Endometrial microvascular endothelial cells (primary cell): Measurements from ENCODE around the gene ZNF697. TPM values are rescaled to one million over a fixed set of nuclear protein-coding genes. Genes with fewer than 3 reads are reported as not detected.
"Not testable (repeated sequence)": the region's sequence is repeated elsewhere in the genome, so short reads cannot be mapped to it uniquely, and the experiment has no call there.

Source experiments
- in situ Hi-C: cut with HindIII; loops from 2 replicates; pipeline ENCODE4 v1.10.0; 2017; ENCODE audit warnings: low sequenced_read_pairs, low pct_unique_long_range_greater_than_20kb; ENCODE audit errors: inconsistent ontology term
- total RNA-seq: library from RNA; depleted of rRNA; stranded (reverse); fragments of >200 nt; gene quantifications from one replicate; pipeline ENCODE4 v1.2.3, GENCODE V29; 2015; ENCODE audit errors: inconsistent ontology term

Gene ZNF697
- total RNA-seq = 12.1 TPM

DNA sequence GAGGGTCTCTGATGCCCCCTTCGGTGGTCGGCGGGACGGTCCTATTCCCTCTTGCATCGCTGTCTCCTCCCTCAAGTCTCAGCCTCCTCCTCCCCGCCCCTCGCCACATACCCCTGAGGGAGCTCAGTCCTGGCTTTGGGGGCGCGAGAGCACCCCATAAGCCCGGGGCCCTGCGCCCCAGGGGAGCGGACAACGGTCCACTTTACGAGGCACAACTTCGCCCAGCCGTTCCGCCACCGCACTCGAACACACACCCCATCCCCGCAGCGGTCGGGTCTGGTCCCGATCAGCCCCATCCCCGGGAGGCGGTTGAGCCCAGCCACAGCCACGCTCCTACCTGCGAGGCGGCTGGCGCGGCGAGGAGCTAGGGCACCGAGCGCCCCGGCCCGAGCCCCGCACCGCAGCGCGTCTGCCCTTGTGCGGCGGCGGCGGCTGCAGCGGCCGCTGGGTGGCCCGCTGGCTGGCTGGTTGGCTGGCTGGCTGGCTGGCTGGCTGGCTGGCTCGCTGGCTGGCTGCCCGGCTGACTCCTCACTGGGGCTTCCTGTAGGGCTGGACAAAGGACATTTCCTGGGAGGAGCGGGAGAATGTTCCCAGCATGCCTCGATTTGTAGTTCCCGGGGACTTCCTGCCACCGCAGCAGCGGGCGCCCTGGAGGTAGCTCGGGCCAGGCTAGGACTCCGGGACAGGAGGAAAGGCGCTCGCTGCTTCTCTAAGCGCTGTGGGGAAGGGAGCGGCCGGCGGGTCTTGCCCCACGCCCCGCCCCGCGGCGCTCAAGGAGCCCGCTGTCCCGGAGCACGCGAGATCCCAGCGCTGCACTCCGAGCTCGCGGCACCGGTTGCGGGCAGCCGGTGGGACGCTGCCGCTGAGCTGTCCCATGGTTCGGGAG is at the start of gene ZNF697:
ZNF697 (minus strand) TSS at position 533 of the 886 bp plus-strand sequence. CDS start 22,166 bp downstream, outside the sequence.
- in situ Hi-C loops = no loop called here

DNA sequence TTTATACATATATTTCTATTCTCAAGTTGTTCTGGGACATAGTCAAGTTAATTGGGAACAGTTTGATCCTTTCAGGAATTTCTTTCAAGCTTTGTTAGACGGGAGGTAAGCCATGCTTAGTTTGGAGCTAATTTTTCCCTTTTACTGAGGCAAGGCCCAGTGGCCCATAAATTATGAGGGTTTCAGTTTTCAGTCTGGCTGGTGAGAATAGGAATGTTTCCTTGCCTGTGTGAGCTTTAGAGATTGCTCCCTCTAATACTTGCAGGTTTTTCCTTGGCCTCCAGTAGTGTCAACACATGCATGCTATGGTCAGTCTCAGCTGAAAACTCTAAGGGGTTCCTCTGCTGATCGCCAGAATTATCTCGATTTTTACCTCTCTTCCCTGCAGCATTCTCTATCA is 49.5 kb upstream of the ZNF697 start:
- in situ Hi-C loops = no loop called here

DNA sequence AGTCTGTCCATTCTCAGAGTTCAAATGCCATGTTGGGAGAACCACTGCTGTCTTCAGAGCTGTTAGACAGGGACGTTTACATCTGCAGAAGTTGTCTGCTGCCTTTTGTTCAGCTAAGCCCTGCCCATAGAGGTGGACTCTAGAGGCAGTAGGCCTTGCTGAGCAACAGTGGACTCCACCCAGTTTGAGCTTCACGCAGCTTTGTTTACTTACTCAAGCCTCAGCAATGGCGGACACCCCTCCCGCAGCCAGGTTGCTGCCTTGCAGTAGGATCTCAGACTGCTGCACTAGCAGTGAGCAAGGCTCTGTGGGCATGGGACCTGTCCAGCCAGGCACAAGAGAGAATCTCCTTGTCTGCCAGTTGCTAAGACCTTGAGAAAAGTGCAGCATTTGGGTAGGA is 48.8 kb upstream of the ZNF697 start:
- in situ Hi-C loops = not testable (repeated sequence)

DNA sequence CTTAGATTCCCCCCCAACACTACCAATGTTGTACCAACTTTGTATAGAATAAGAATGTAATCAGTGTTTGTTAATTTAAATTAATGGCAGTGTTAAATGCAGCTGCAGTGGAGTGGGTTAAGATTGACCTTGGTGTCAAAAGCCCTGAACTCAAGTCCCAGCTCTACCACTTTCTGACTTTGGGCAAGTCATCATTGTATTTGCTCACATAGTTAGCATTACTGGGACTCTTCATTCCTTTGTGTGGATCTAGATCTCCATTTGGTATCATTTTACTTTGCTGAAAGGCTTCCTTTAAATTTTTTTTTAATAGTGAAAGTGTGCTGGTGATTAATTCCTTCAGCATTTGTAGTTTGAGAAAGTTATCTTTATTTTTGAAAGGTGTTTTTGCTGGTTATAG is 41.4 kb upstream of the ZNF697 start:
- in situ Hi-C loops = no loop called here

DNA sequence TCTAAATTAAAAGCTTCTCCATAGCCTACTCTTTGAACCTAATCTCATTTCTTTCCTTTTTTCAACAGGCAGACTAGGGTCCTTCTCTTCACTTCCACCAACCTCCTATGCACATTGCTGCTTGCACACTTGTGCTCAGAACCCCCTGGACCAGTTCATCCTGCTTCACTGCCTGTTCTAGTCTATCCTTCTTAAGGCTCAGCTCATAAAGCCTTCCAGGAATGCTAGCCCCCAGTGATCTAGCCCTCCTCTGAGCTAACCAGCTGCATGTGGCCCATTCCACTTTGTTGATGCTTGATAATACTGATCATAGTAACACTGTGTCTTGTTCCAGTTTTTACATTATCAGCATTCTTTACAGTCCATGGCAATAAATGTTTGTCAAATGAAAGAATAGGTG is 40.7 kb upstream of the ZNF697 start:
- in situ Hi-C loops = no loop called here

DNA sequence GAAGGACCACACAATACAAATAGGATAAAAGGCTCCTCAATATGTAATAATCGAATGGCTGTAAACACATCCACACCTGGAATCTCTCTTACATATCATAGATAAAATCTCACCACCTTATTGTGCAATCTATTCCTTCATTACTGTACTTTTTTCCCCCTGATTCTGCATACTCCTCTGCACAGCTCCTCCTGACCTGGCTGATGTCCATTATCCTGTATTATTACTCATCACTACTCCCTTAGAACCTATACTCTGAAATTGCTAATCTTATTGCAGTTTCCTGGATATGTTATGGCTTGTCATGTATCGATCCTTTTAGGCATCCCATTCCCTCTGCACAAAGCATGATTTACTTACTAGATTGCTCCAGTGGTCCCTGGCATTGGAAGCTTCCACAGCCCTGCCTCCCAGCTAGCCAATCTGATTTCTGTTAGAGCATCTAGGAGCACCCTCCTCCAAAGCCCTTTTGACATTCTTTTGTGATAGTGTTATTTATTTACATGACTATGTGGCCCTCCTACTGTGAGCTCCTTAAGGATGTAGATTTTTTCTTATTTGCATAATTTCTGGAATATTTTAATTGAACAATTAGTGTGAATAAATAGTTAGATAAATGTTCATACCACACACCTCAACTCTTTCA is 39.5 kb upstream of the ZNF697 start:
- in situ Hi-C loops = no loop called here

DNA sequence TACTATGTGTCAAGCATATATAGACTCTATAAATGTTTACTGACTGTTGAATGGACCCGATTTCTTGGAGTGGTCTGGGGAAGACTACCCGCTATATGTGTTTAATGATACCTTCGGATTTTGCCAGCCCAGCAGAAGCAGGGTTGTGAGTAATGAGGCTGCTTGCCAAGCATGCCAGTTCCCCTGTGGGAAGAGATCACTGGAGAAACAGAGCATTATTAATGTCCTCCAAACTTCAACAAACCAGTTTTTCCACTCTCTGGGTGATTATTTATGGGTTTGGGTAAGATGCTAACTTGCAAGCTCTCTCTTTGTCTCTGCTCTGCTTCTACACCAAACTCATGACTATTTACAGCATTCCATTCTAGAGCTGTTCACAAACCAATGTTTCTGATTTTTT is 38.6 kb upstream of the ZNF697 start:
- in situ Hi-C loops = no loop called here

DNA sequence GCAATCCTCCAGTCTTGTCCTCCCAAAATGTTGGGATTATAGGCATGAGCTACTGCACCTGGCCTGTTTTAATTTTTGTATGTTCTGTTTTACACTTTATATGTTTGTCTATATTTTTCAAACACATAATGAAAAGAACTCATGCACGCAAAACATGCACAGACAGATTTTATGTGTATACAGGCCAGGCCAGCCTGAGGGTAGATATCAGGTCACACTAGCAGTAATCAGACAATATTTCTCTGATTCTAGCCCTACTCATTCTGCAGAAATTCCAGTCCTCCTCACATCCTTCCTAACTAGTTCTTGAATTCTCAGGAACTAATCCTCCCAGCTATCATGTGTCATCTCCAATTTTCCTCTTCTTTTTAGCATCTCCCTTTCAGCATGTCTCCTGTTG is 35.8 kb upstream of the ZNF697 start:
- in situ Hi-C loops = no loop called here

DNA sequence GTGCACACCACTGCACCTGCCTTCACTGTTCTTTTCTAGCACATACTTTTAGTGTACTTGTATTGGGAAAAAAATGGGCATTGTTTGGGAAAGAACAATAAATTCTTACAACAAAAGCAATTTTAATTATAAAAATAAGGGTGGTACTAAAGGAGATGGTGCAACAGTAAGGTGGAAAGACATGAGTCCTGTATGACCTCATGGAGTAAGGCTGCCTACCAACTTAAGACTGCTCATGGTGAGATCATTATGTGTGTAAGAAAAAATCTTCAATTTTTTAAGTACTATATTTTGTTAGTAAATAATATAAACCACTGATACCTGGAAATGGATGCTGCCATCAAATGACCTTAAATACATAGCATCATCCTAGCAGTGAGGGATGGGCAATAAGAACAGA is 34.1 kb upstream of the ZNF697 start:
- in situ Hi-C loops = no loop called here

DNA sequence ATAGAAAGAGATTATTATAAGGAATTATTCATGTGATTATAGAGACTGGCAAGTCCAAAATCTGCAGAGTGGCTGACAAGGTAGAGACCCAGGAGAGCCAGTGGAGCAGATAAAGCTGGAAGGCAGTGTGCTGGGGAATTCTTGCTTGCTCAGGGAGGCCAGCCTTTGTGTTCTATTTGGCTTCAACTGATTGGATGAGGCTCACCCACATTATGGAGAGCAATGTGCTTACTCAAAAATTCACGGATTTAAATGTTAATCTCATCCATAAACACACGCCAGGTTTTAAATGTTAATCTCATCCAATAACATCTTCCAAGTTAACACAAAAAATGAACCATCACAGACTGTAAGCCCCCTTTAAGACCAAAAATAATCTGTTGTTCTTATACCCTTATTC is 33.5 kb upstream of the ZNF697 start:
- in situ Hi-C loops = no loop called here

DNA sequence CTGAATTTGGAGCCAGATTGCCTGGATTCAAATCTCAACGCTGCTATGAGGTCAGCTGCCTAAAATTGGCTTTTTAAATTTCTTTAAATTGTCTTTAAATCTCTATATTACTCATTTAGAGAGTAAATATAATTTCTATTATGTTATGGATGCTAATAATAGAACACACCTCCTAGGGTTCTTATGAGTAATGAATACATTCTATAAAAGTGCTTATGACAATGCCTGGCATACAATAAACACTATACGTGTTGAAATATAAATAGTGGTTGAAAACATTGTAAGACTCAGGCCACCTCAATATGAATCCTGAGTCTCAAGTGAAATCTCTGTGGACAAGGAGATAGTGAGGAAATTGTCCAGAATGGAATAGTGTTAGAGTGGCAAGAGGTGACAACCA is 32.7 kb upstream of the ZNF697 start:
- in situ Hi-C loops = no loop called here

DNA sequence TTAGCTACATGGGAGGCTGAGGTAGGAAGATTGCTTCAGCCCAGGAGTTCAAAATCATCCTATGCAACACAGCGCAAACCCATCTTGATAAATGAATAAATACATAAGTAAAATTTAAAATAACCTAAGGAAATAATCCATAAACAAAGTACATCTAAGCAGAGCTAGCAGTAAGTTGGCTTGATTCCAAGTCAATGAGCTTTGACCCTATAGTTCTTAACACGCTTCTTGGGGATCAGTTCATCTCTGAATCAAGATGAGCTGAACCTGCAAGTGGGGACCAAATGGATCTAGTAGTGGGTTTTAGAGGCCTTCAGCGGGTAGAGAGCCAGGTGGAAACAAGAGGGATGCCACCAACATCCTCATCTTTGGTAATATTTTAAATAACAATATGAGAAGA is 32.1 kb upstream of the ZNF697 start:
- in situ Hi-C loops = no loop called here

DNA sequence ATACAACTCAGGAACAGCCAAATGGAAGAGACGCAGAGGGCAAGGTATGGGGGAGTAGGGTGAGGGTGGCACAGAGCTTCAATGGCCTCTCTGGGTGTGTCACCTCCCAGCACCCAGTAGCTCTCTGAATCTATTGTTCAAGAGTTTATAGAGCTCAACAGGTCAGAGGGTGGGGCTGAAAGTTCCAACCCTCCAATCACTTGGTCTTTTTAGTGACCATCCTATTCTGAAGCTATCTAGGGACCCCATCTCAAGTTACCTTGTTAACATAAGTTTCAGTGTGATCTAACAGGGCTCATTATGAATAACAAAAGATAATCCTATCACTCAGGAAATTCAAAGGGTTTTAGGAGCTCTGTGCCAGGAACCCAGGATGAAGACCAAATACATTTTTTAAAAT is 31.2 kb upstream of the ZNF697 start:
- in situ Hi-C loops = loop anchor here (10.0 kb wide), 1 partner anchor 46 kb away; no protein-coding TSS in a partner anchor

DNA sequence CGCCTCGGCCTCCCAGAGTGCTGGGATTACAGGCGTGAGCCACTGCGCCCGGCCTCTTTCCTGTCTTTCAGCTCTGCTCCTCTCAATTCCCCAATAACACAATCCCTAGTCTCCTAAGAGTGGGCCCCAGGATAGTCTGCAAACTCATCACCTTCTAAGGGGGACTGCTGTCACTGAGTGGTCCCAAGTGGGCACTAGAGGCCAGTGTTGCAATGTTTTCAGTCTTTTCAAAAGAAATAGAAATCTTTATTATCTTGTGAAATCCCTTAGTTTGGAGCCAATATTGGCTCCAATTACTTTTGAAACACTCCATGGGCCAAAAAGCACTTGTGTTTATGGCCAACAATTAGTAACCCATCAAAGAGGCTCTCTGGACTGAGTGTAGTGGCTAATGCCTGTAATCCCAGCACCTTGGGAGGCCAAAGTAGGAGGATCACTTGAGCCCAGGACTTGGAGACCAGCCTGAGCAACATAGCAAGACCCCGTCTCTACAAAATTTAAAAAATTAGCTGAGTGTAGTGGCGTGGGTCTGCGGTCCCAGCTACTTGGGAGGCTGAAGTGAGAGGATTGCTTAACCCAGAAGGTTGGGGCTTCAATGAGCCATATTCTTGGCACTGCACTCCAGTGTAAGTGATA is 28.6 kb upstream of the ZNF697 start:
- in situ Hi-C loops = loop anchor here (10.0 kb wide), 1 partner anchor 48 kb away; no protein-coding TSS in a partner anchor

DNA sequence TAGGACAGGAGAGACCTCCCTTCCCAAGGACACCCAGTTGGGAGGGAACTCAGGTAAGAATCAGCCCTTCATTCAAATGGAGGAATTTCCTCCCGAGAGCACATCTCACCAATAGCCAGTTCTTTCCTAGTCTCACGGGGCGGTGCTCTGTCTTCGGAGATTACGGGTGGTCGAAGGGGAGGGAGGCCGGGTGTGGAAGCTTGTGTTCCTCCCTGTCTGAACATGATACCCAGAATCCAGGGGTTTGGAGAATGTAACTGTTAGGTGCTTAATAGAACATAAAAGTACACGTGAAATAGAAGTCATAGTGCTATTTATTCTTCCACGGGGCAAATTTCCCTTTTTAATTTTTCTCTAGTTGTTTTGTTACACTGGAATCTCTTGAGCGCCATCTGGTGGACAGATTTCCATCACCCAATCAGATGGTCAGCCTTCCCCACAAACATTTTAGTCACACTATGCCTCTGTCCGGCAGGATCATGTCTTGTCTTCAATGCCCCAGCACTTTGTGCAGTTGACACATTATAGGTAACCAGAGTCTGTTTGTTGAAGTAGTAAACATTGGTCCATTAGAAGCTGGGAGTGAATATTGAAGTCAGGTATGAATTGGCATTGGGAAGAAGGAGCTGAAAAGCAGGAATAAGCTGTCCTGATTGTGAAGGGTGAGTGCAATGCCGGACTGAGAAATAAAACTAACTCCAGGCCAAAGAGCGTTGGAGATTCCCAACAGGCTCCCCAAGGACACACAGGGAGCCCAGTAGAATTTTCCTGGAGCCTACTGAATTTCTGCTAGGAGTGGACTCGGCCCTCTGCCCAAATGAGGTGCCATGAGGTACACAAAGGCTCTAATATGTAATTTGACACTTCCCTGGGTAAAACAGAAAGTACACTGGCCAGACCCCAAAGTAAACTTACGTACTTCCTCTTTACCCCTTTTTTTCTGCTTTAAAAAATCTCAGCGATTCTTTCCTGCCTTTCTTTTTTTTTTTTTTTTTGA is 27.6 kb upstream of the ZNF697 start:
- in situ Hi-C loops = loop anchor here (10.0 kb wide), 1 partner anchor 49 kb away; no protein-coding TSS in a partner anchor

DNA sequence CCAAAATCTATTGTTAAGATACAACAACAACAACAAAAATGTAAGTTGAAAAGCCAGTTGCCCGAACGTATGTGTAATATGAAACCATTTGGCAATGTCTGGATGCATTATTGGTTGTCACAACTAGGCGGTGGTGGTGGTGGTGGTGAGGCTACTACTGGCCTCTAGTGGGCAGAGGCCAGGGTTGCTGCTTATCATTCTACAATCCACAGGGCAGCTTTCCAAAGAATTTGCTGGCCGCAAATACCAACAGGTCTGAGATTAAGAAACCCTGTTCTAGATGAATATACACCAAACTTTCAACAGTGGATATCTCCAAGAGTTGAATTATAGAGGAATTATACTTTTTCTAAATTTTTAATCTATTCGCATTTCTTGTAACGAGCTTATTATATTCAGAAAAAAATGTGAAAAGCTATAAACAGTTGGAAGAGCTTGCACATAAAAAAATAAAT is 26.8 kb upstream of the ZNF697 start:
- in situ Hi-C loops = loop anchor here (10.0 kb wide), 1 partner anchor 50 kb away; no protein-coding TSS in a partner anchor

DNA sequence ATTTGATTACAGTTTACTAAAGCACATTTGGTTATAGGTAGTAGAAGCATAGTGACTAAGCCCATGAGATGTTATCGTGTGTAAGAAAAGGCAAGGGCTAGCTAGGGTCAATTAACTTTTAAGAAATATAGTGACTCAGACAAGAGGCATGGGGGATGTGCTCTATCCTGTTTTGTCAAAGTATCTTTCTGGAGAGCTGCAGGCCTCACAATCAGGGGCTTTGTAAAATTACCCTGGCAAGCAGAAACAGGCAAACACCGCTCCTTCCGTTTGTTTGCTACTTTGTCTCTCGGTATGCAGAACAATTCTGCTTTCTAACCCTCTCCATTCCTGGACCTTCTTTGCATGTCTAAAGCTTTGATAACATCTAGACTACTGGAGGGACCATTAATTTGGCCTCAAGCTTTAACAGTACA is 26.1 kb upstream of the ZNF697 start:
- in situ Hi-C loops = loop anchor here (10.0 kb wide), 1 partner anchor 51 kb away; no protein-coding TSS in a partner anchor
